ENCODE data around the gene CFAP61. TPM values are rescaled to one million over a fixed set of nuclear protein-coding genes. Genes with fewer than 3 reads are reported as not detected.

Gene CFAP61
- total and polyA plus RNA-seq, 2 donors: 0.23 to 0.24 TPM

- no peaks in the 10 kb centered on the region for H3K36me3 ChIP-seq (ENCODE audit: control insufficient read depth in 2 of 2, insufficient read depth in 2 of 2, low read length in 1 of 2)
- H3K9me3 ChIP-seq (ENCODE audit: control insufficient read depth in 2 of 2, insufficient read depth in 1 of 2, low read length in 1 of 2): no peaks in the 10 kb centered on the region
- 84% methylated on average over 5 of the region's 5 CpGs for WGBS
- H3K4me1 ChIP-seq (ENCODE audit: control insufficient read depth in 2 of 2, insufficient read depth in 2 of 2, low read length in 2 of 2): no peaks in the 10 kb centered on the region
- no peak overlapping the region for H3K27ac ChIP-seq (ENCODE audit: low read depth in 1 of 2, low read length in 1 of 2)
- H3K27me3 ChIP-seq (ENCODE audit: control insufficient read depth in 2 of 2, insufficient read depth in 1 of 2, low read length in 1 of 2): no peaks in the 10 kb centered on the region
- no peak overlapping the region for H3K4me3 ChIP-seq (ENCODE audit: low read length in 2 of 2)
- DNase-seq (ENCODE audit: low read depth in 6 of 9, low spot score in 9 of 9): no peak
Measured at GRCh38 chr20:20220134-20220533, 167.8 kb downstream of the CFAP61 start.

- no peaks in the 10 kb centered on the region for H3K27me3 ChIP-seq (ENCODE audit: control insufficient read depth in 2 of 2, insufficient read depth in 1 of 2, low read length in 1 of 2)
- WGBS: 96% methylated on average over 5 of the region's 5 CpGs
- H3K9me3 ChIP-seq (ENCODE audit: control insufficient read depth in 2 of 2, insufficient read depth in 1 of 2, low read length in 1 of 2): no peaks in the 10 kb centered on the region
- H3K4me3 ChIP-seq (ENCODE audit: low read length in 2 of 2): no peak overlapping the region
- no peak for DNase-seq (ENCODE audit: low read depth in 6 of 9, low spot score in 9 of 9)
- H3K4me1 ChIP-seq (ENCODE audit: control insufficient read depth in 2 of 2, insufficient read depth in 2 of 2, low read length in 2 of 2): no peaks in the 10 kb centered on the region
- H3K36me3 ChIP-seq (ENCODE audit: control insufficient read depth in 2 of 2, insufficient read depth in 2 of 2, low read length in 1 of 2): no peaks in the 10 kb centered on the region
- no peak overlapping the region for H3K27ac ChIP-seq (ENCODE audit: low read depth in 1 of 2, low read length in 1 of 2)
Measured at GRCh38 chr20:20223981-20224380, 171.6 kb downstream of the CFAP61 start.

GRCh38 chr20:20224806-20225205 is 172.5 kb downstream of the CFAP61 start:
- WGBS: 89% methylated on average over 1 of the region's 1 CpG
- Histone ChIP-seq H3K9me3 (ENCODE audit: control insufficient read depth in 2 of 2, insufficient read depth in 1 of 2, low read length in 1 of 2) (no peaks in the 10 kb centered on the region), H3K36me3 (ENCODE audit: control insufficient read depth in 2 of 2, insufficient read depth in 2 of 2, low read length in 1 of 2) (no peaks in the 10 kb centered on the region), H3K27ac (ENCODE audit: low read depth in 1 of 2, low read length in 1 of 2) (no peak overlapping the region), H3K4me3 (ENCODE audit: low read length in 2 of 2) (no peak overlapping the region), H3K27me3 (ENCODE audit: control insufficient read depth in 2 of 2, insufficient read depth in 1 of 2, low read length in 1 of 2) (no peaks in the 10 kb centered on the region), H3K4me1 (ENCODE audit: control insufficient read depth in 2 of 2, insufficient read depth in 2 of 2, low read length in 2 of 2) (no peaks in the 10 kb centered on the region)
- no peak for DNase-seq (ENCODE audit: low read depth in 6 of 9, low spot score in 9 of 9)

GRCh38 chr20:20225325-20226043 is 173.2 kb downstream of the CFAP61 start:
- no peaks in the 10 kb centered on the region for H3K9me3 ChIP-seq (ENCODE audit: control insufficient read depth in 2 of 2, insufficient read depth in 1 of 2, low read length in 1 of 2)
- WGBS: 85% methylated on average over 6 of the region's 6 CpGs
- H3K4me3 ChIP-seq (ENCODE audit: low read length in 2 of 2): no peak overlapping the region
- no peaks in the 10 kb centered on the region for H3K36me3 ChIP-seq (ENCODE audit: control insufficient read depth in 2 of 2, insufficient read depth in 2 of 2, low read length in 1 of 2)
- no peaks in the 10 kb centered on the region for H3K27me3 ChIP-seq (ENCODE audit: control insufficient read depth in 2 of 2, insufficient read depth in 1 of 2, low read length in 1 of 2)
- no peak overlapping the region for H3K27ac ChIP-seq (ENCODE audit: low read depth in 1 of 2, low read length in 1 of 2)
- H3K4me1 ChIP-seq (ENCODE audit: control insufficient read depth in 2 of 2, insufficient read depth in 2 of 2, low read length in 2 of 2): no peaks in the 10 kb centered on the region
- DNase-seq (ENCODE audit: low read depth in 6 of 9, low spot score in 9 of 9): no peak

GRCh38 chr20:20226554-20226953 is 174.2 kb downstream of the CFAP61 start:
- H3K36me3 ChIP-seq (ENCODE audit: control insufficient read depth in 2 of 2, insufficient read depth in 2 of 2, low read length in 1 of 2): no peaks in the 10 kb centered on the region
- H3K27ac ChIP-seq (ENCODE audit: low read depth in 1 of 2, low read length in 1 of 2): no peak overlapping the region
- 93% methylated on average over 6 of the region's 6 CpGs for WGBS
- H3K4me1 ChIP-seq (ENCODE audit: control insufficient read depth in 2 of 2, insufficient read depth in 2 of 2, low read length in 2 of 2): no peaks in the 10 kb centered on the region
- H3K9me3 ChIP-seq (ENCODE audit: control insufficient read depth in 2 of 2, insufficient read depth in 1 of 2, low read length in 1 of 2): no peaks in the 10 kb centered on the region
- H3K4me3 ChIP-seq (ENCODE audit: low read length in 2 of 2): no peak overlapping the region
- H3K27me3 ChIP-seq (ENCODE audit: control insufficient read depth in 2 of 2, insufficient read depth in 1 of 2, low read length in 1 of 2): peaks cover 0 to 3% of the 10 kb centered on the region in 2 donors
- DNase-seq (ENCODE audit: low read depth in 6 of 9, low spot score in 9 of 9): no peak

GRCh38 chr20:20227013-20227571 is 174.8 kb downstream of the CFAP61 start:
- Histone ChIP-seq H3K27me3 (ENCODE audit: control insufficient read depth in 2 of 2, insufficient read depth in 1 of 2, low read length in 1 of 2) (peaks cover 0 to 3% of the 10 kb centered on the region in 2 donors), H3K4me3 (ENCODE audit: low read length in 2 of 2) (no peak overlapping the region), H3K27ac (ENCODE audit: low read depth in 1 of 2, low read length in 1 of 2) (no peak overlapping the region), H3K4me1 (ENCODE audit: control insufficient read depth in 2 of 2, insufficient read depth in 2 of 2, low read length in 2 of 2) (no peaks in the 10 kb centered on the region), H3K36me3 (ENCODE audit: control insufficient read depth in 2 of 2, insufficient read depth in 2 of 2, low read length in 1 of 2) (no peaks in the 10 kb centered on the region), H3K9me3 (ENCODE audit: control insufficient read depth in 2 of 2, insufficient read depth in 1 of 2, low read length in 1 of 2) (no peaks in the 10 kb centered on the region)
- whole genome bisulfite sequencing: 96% methylated on average over 2 of the region's 2 CpGs
- DNase-seq (ENCODE audit: low read depth in 6 of 9, low spot score in 9 of 9): no peak

GRCh38 chr20:20228351-20228750 is 176.0 kb downstream of the CFAP61 start:
- Histone ChIP-seq H3K27me3 (ENCODE audit: control insufficient read depth in 2 of 2, insufficient read depth in 1 of 2, low read length in 1 of 2) (peaks cover 0 to 3% of the 10 kb centered on the region in 2 donors), H3K4me1 (ENCODE audit: control insufficient read depth in 2 of 2, insufficient read depth in 2 of 2, low read length in 2 of 2) (no peaks in the 10 kb centered on the region), H3K27ac (ENCODE audit: low read depth in 1 of 2, low read length in 1 of 2) (no peak overlapping the region), H3K36me3 (ENCODE audit: control insufficient read depth in 2 of 2, insufficient read depth in 2 of 2, low read length in 1 of 2) (no peaks in the 10 kb centered on the region), H3K4me3 (ENCODE audit: low read length in 2 of 2) (no peak overlapping the region), H3K9me3 (ENCODE audit: control insufficient read depth in 2 of 2, insufficient read depth in 1 of 2, low read length in 1 of 2) (no peaks in the 10 kb centered on the region)
- DNase-seq (ENCODE audit: low read depth in 6 of 9, low spot score in 9 of 9): no peak

GRCh38 chr20:20229595-20229994 is 177.3 kb downstream of the CFAP61 start:
- H3K4me3 ChIP-seq (ENCODE audit: low read length in 2 of 2): no peak overlapping the region
- no peaks in the 10 kb centered on the region for H3K36me3 ChIP-seq (ENCODE audit: control insufficient read depth in 2 of 2, insufficient read depth in 2 of 2, low read length in 1 of 2)
- no peak for DNase-seq (ENCODE audit: low read depth in 6 of 9, low spot score in 9 of 9)
- H3K27ac ChIP-seq (ENCODE audit: low read depth in 1 of 2, low read length in 1 of 2): no peak overlapping the region
- H3K4me1 ChIP-seq (ENCODE audit: control insufficient read depth in 2 of 2, insufficient read depth in 2 of 2, low read length in 2 of 2): no peaks in the 10 kb centered on the region
- peaks cover 0 to 3% of the 10 kb centered on the region in 2 donors for H3K27me3 ChIP-seq (ENCODE audit: control insufficient read depth in 2 of 2, insufficient read depth in 1 of 2, low read length in 1 of 2)
- H3K9me3 ChIP-seq (ENCODE audit: control insufficient read depth in 2 of 2, insufficient read depth in 1 of 2, low read length in 1 of 2): no peaks in the 10 kb centered on the region
- 90% methylated on average over 5 of the region's 5 CpGs for WGBS

- DNase-seq (ENCODE audit: low read depth in 6 of 9, low spot score in 9 of 9): no peak
- no peaks in the 10 kb centered on the region for H3K9me3 ChIP-seq (ENCODE audit: control insufficient read depth in 2 of 2, insufficient read depth in 1 of 2, low read length in 1 of 2)
- no peak overlapping the region for H3K27ac ChIP-seq (ENCODE audit: low read depth in 1 of 2, low read length in 1 of 2)
- WGBS: 96% methylated on average over 6 of the region's 6 CpGs
- H3K4me1 ChIP-seq (ENCODE audit: control insufficient read depth in 2 of 2, insufficient read depth in 2 of 2, low read length in 2 of 2): no peaks in the 10 kb centered on the region
- H3K36me3 ChIP-seq (ENCODE audit: control insufficient read depth in 2 of 2, insufficient read depth in 2 of 2, low read length in 1 of 2): no peaks in the 10 kb centered on the region
- H3K27me3 ChIP-seq (ENCODE audit: control insufficient read depth in 2 of 2, insufficient read depth in 1 of 2, low read length in 1 of 2): peaks cover 0 to 3% of the 10 kb centered on the region in 2 donors
- no peak overlapping the region for H3K4me3 ChIP-seq (ENCODE audit: low read length in 2 of 2)
Measured at GRCh38 chr20:20230741-20231140, 178.4 kb downstream of the CFAP61 start.
